Cardiac muscle cell (in vitro differentiated cells and primary cell): ENCODE results near the gene SLC24A1. TPM values are rescaled to one million over a fixed set of nuclear protein-coding genes. Genes with fewer than 3 reads are reported as not detected.
A peak's percentile ranks its signal among the peaks of the same experiment; 100 is the strongest.

Experiments
- DNase-seq, 2 donors: peaks; one replicate each; pipeline versions ENCODE4 v3.0.0 to v3.0.0-alpha.2; 2010 to 2017; ENCODE audit warnings: low read depth in 1 of 2, low spot score in 1 of 2
- H3K27ac ChIP-seq: fragments of 200-600 bp; sonication (generic); 2 replicates; pipeline ENCODE4 v1.5.1; 2016
- H3K27me3 ChIP-seq: fragments of 200-600 bp; sonication (generic); 2 replicates; pipeline ENCODE4 v1.6.0; 2016; ENCODE audit warnings: control low read depth
- H3K36me3 ChIP-seq: fragments of 200-600 bp; sonication (generic); 2 replicates; pipeline ENCODE4 v1.5.1; 2016; ENCODE audit warnings: control low read depth
- H3K4me1 ChIP-seq: fragments of 200-600 bp; sonication (generic); 2 replicates; pipeline ENCODE4 v1.8.1; 2017; ENCODE audit warnings: low read depth, mild to moderate bottlenecking, mixed run types
- H3K4me3 ChIP-seq: fragments of 200-600 bp; sonication (generic); 2 replicates; pipeline ENCODE4 v1.5.1; 2016; ENCODE audit warnings: mild to moderate bottlenecking
- H3K9me3 ChIP-seq: fragments of 200-600 bp; sonication (generic); 2 replicates; pipeline ENCODE4 v1.5.1; 2017; ENCODE audit warnings: low read depth, mild to moderate bottlenecking, control low read depth
- CTCF ChIP-seq: IDR thresholded peaks from 2 replicates; pipeline ENCODE4 v1.5.1; 2012; ENCODE audit warnings: low read depth, mild to moderate bottlenecking, low read length
- polyA plus RNA-seq: library from polyadenylated mRNA; unstranded; fragments of >200 nt; fragmentation: Nextera tagmentation; extraction: Ambion mirVana; gene quantifications from 2 replicates; pipeline ENCODE4 v1.2.1, GENCODE V29; 2016
- total RNA-seq: library from RNA; depleted of rRNA; stranded (reverse); fragments of >200 nt; gene quantifications from 2 replicates; pipeline ENCODE4 v1.2.3, GENCODE V29; 2016

The SLC24A1 gene
- total and polyA plus RNA-seq, 2 experiments from 2014 or later, result 1.1 to 5.2 TPM

GRCh38 chr15:65598468-65598867, 23.3 kb upstream of the SLC24A1 start:
- H3K36me3 ChIP-seq, result peaks cover 54% of the 10 kb centered on the region
- no peak for TF ChIP-seq CTCF
- H3K4me1 ChIP-seq, result no peaks in the 10 kb centered on the region
- H3K27me3 ChIP-seq, result no peaks in the 10 kb centered on the region
- H3K27ac ChIP-seq, result no peak overlapping the region
- no peak overlapping the region for H3K4me3 ChIP-seq
- no peak for DNase-seq
- no peaks in the 10 kb centered on the region for H3K9me3 ChIP-seq

- Histone ChIP-seq H3K4me1 (no peaks in the 10 kb centered on the region), H3K27me3 (no peaks in the 10 kb centered on the region), H3K27ac (no peak overlapping the region), H3K4me3 (no peak overlapping the region), H3K9me3 (no peaks in the 10 kb centered on the region), H3K36me3 (peaks cover 55% of the 10 kb centered on the region)
- no peak for TF ChIP-seq CTCF
- no peak for DNase-seq
Measured at GRCh38 chr15:65599677-65600076, 22.1 kb upstream of the SLC24A1 start.

GRCh38 chr15:65603134-65603533, 18.6 kb upstream of the SLC24A1 start:
- Histone ChIP-seq H3K27ac (no peak overlapping the region), H3K9me3 (no peaks in the 10 kb centered on the region), H3K4me3 (no peak overlapping the region), H3K36me3 (peaks cover 37% of the 10 kb centered on the region), H3K4me1 (no peaks in the 10 kb centered on the region), H3K27me3 (no peaks in the 10 kb centered on the region)
- TF ChIP-seq CTCF, result no peak
- DNase-seq, result no peak

GRCh38 chr15:65603559-65603958, 18.2 kb upstream of the SLC24A1 start:
- Histone ChIP-seq H3K9me3 (no peaks in the 10 kb centered on the region), H3K27ac (no peak overlapping the region), H3K4me3 (no peak overlapping the region), H3K27me3 (no peaks in the 10 kb centered on the region), H3K36me3 (peaks cover 32% of the 10 kb centered on the region), H3K4me1 (no peaks in the 10 kb centered on the region)
- TF ChIP-seq CTCF, result no peak
- DNase-seq, result no peak

GRCh38 chr15:65610871-65611718, 10.6 kb upstream of the SLC24A1 start, which contains the start of gene INTS14:
Gene INTS14, minus strand, starts transcription at chr15:65611131. Its CDS starts 3,751 bp downstream, at chr15:65607380.
- no peaks in the 10 kb centered on the region for H3K9me3 ChIP-seq
- TF ChIP-seq CTCF, result peak; percentile 35
- peaks cover 9% of the 10 kb centered on the region for H3K4me1 ChIP-seq
- H3K4me3 ChIP-seq, result peak within 1 kb of the TSS; percentile 87
- H3K27ac ChIP-seq, result peak within 1 kb of the TSS; percentile 94
- peaks cover 9% of the 10 kb centered on the region for H3K36me3 ChIP-seq
- DNase-seq, result peak; percentile 99
- H3K27me3 ChIP-seq, result no peaks in the 10 kb centered on the region
